Measurements from ENCODE around the gene NDOR1. TPM values are rescaled to one million over a fixed set of nuclear protein-coding genes. Genes with fewer than 3 reads are reported as not detected.

The NDOR1 gene
- total RNA-seq, 1 experiment from 2014 or later = 22.7 TPM

DNA sequence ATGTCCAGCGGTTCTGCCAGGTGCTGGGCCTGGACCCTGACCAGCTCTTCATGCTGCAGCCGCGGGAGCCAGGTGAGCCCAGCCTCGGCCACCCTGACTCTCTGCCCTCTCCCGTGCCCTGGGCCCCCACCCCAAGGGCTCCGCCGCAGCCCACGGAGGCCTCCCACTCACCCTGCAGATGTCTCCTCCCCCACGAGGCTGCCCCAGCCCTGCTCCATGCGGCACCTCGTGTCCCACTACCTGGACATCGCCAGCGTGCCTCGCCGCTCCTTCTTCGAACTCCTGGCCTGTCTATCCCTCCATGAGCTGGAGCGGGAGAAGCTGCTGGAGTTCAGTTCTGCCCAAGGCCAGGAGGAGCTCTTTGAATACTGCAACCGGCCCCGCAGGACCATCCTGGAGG, 9.1 kb downstream of the NDOR1 start:
- Histone ChIP-seq H3K4me3 (ENCODE audit: insufficient read depth, low read depth, low read length) (no peak overlapping the region), H3K27me3 (ENCODE audit: control insufficient read depth, insufficient read depth, low read length) (no peaks in the 10 kb centered on the region), H3K36me3 (replicated peaks; ENCODE audit: control insufficient read depth, insufficient read depth, low read length) (peaks cover 3% of the 10 kb centered on the region)
- DNase-seq = no peak

DNA sequence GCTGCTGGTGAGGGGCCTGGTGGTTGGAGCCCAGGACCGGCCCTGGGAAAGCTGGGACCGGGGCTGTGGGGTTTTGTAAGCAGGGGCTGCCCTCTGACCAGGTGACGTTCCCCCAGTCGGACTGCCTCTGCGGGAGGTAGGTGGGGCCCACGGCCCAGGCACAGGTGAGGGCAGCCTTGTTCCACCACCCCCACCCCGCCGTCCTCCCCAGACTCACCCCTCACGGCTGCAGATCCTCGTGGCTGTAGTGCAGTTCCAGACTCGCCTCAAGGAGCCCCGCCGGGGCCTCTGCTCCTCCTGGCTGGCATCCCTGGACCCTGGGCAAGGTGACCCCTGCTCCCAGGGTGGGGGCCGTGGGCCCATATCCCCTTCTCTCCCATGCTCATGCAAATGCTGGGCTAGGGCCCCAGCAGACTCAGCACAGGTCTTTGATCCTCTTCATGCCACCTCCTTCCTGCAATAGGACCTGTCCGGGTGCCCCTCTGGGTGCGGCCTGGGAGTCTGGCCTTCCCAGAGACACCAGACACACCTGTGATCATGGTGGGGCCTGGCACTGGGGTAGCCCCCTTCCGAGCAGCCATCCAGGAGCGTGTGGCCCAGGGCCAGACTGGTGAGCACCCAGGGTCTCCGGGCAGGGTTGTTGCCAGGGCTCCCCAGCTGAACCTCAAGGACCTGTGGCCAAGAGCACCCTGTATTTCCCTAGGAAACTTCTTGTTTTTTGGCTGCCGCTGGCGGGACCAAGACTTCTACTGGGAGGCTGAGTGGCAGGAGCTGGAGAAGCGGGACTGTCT, 9.9 kb downstream of the NDOR1 start:
- Histone ChIP-seq H3K36me3 (replicated peaks; ENCODE audit: control insufficient read depth, insufficient read depth, low read length) (peaks cover 3% of the 10 kb centered on the region), H3K27me3 (ENCODE audit: control insufficient read depth, insufficient read depth, low read length) (no peaks in the 10 kb centered on the region), H3K4me3 (ENCODE audit: insufficient read depth, low read depth, low read length) (no peak overlapping the region)
- no peak for DNase-seq

DNA sequence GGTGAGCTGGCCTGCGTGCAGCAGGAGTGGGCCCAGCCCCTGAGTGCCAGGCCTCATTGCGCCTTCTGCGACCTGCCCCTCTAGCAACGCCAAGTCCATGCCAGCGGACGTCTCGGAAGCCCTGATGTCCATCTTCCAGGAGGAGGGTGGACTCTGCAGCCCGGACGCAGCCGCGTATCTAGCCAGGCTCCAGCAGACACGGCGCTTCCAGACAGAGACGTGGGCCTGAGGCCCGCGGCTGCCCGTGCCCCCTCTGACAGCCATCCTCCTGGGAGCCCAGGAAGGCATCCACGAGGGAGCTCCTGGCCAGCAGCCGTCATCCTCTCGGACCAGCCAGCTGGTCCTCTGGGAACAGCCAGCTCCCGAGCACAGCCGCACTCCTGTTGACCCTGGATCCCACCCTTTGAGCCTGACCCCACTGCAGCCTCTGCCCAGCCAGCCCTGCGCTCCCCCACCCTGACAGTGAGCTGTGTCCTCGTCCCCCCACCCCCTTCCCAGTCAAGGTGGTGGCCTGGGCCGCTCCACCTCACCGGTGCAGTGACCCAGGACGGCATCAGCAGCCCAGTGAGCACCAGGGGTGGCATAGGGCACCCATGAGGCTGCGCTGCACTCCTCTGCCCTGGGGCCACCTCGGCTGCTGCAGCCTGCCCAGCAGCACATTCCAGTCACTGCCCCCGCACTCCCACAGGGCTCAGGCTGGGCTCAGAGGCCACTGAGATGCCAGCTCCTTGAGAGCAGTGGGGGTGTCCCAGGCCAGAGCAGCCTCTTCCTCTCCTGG, 10.9 kb downstream of the NDOR1 start:
- Histone ChIP-seq H3K36me3 (replicated peaks; ENCODE audit: control insufficient read depth, insufficient read depth, low read length) (peaks cover 3% of the 10 kb centered on the region), H3K4me3 (ENCODE audit: insufficient read depth, low read depth, low read length) (no peak overlapping the region), H3K27me3 (ENCODE audit: control insufficient read depth, insufficient read depth, low read length) (no peaks in the 10 kb centered on the region; the same call in 1 of the 2 replicates)
- no peak for DNase-seq

DNA sequence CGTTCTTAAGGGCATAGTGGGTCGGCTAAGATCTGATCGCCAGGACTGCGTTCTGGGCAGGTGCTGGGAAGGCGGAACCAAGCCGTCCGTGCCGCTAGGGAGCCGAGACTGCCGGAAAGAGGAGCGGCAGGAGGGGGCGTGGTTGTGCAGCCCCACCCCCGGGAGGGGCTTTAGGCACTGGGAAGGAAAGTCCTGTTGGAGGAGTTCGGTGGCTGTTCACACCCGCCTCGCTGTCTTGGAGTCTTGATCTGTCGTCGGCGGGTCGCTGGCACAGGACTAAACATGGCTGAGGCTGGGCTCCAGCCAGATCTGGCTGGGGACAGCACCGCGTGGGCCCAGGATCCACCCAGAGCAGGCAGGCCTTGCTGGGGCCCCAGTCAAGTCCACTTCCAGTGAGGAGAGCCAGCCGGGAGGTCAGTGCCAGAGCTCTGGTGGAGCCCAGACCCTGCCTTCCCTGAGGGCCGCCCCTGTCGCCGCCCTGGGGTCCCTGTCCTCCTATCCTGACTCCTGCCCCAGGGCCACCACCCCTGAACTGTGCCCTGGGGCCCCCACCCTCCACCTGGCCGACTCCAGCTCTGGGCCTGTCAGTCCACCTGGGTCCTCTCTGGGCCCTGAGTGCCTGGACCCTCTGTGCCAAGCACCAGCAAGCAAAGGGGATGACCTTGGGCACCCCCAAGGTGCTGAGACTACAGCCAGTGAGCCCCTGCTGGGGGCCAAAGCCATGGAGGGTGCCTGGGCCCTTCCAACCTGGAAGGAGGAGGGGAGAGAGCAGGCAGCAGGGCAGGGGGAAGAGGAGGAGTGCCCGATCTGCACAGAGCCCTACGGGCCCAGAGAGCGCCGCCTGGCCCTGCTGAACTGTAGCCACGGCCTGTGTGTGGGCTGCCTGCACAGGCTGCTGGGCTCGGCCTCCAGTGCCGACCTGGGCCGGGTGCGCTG, 12.0 kb downstream of the NDOR1 start:
- peaks cover 3% of the 10 kb centered on the region for H3K36me3 ChIP-seq (replicated peaks; ENCODE audit: control insufficient read depth, insufficient read depth, low read length)
- DNase-seq = peak; percentile 97
- no peak overlapping the region for H3K4me3 ChIP-seq (ENCODE audit: insufficient read depth, low read depth, low read length)
- H3K27me3 ChIP-seq (ENCODE audit: control insufficient read depth, insufficient read depth, low read length) = peaks cover 6% of the 10 kb centered on the region

DNA sequence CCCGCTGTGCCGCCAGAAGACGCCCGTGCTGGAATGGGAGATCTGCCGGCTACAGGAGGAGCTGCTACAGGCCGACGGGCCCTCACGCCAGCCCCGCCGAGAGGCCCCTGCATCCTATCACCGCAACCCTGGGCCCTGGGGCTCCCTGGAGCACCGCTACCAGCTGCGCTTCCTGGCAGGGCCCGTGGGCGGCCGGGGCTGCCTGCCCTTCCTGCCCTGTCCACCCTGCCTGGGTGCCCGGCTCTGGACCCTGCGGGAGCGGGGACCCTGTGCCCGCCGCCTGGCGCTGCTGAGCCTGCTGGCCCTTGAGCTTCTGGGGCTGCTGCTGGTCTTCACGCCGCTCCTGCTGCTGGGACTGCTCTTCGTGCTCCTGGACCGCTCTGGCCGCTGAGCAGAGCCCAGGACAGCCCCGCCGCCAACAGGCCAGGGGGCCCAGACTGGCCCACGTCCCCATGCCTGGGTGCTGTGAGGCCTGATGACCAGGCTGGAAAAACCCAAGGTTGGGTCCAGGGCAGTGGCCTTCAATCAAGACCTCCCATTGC, 12.8 kb downstream of the NDOR1 start:
- Histone ChIP-seq H3K4me3 (ENCODE audit: insufficient read depth, low read depth, low read length) (no peak overlapping the region), H3K36me3 (replicated peaks; ENCODE audit: control insufficient read depth, insufficient read depth, low read length) (peaks cover 3% of the 10 kb centered on the region), H3K27me3 (ENCODE audit: control insufficient read depth, insufficient read depth, low read length) (peaks cover 10% of the 10 kb centered on the region)
- DNase-seq = no peak

DNA sequence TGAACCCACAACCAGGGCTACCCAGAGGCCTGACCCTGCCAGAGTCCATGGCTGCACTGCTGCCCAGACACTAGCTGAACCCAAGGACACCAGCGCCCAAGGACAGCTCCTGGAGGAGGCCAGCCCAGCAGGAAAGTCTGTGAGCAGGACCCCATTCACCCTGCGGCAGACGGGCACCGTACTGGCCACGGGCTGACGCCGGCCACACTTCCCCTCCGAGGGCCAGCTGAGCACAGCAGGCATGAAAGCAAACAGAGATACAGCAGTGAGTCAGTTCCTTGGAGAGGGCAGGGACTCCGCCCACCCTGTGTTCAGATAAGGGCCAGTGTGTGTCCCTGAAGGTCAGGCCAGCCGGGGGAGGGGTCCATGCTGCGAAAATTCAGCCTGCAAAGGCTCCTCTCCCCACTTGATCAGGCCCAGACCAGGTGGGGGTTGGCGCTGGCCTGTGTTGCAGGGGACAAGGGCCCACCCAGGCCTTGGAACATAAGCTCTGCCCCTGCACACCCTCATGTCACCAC, 13.3 kb downstream of the NDOR1 start:
- H3K36me3 ChIP-seq (replicated peaks; ENCODE audit: control insufficient read depth, insufficient read depth, low read length) = peaks cover 3% of the 10 kb centered on the region
- H3K27me3 ChIP-seq (ENCODE audit: control insufficient read depth, insufficient read depth, low read length) = peaks cover 10% of the 10 kb centered on the region
- no peak for DNase-seq
- H3K4me3 ChIP-seq (ENCODE audit: insufficient read depth, low read depth, low read length) = no peak overlapping the region

DNA sequence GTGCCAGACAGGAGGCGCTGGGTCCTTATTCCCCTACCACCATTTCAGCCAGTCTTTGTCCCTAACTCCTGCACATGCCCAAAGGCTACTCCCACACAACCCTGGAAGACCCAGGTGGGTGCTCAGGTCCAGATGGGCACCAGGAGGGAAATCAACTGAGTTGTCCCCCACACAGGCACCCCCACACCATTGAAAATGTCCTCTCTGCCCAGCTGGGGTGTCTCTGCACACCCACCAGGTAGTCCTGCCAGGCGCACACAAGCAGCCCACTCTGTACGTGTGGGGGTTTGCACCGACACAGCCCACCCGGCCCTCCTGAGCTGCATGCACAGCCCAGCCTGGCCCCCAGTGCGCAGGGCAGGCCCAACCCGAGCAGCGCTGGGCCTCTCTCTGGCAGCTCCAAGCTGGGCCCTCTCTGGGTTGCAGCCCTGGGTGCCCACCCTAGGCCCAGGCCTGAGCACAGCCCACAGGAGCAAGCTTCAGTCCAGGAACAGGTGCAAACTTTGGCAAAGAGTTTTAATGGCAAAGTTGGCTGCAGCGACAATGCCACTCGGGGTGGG, 14.3 kb downstream of the NDOR1 start:
- H3K27me3 ChIP-seq (ENCODE audit: control insufficient read depth, insufficient read depth, low read length) = peaks cover 10% of the 10 kb centered on the region
- peaks cover 2% of the 10 kb centered on the region for H3K36me3 ChIP-seq (replicated peaks; ENCODE audit: control insufficient read depth, insufficient read depth, low read length)
- no peak for DNase-seq
- no peak overlapping the region for H3K4me3 ChIP-seq (ENCODE audit: insufficient read depth, low read depth, low read length)

DNA sequence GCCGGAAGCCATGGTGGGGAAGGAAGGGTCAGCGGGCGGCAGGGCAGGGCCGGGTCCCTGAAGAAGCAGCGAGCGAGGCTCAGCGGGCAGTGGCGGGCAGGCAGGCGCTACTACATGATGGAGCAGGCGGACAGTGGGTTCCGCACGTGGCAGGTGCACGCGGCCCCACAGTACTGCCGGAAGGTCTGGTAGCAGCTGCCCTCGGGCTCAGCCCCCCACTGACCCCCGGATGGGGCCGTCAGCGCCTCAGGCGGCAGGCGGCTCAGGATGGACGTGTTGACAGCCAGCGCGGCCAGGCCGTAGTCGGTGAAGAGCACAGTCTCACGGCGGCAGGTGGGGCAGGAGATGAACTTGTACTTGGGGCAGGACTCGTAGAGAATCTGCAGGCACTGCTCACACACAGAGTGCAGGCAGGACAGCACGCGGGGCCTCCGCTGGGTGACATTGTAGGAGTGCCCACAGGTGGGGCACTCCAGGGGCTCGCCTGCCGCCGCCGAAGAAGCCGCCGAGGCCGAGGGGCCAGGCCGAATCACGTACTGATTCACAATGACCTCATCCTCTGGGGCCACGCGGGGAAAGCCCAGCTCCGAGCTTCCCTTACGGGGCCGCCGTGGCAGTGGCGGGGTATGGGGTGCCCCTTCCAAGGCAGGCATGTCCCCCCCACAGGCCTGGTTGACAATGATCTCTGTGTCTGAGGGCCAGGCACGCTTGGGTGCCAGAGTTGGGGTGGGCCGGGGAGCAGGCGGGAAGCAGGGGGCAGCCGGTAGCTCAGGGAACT, 15.0 kb downstream of the NDOR1 start:
- Histone ChIP-seq H3K36me3 (replicated peaks; ENCODE audit: control insufficient read depth, insufficient read depth, low read length) (no peaks in the 10 kb centered on the region; the same call in 1 of the 2 replicates), H3K4me3 (ENCODE audit: insufficient read depth, low read depth, low read length) (no peak overlapping the region), H3K27me3 (ENCODE audit: control insufficient read depth, insufficient read depth, low read length) (peaks cover 10% of the 10 kb centered on the region)
- DNase-seq = peak; percentile 74

DNA sequence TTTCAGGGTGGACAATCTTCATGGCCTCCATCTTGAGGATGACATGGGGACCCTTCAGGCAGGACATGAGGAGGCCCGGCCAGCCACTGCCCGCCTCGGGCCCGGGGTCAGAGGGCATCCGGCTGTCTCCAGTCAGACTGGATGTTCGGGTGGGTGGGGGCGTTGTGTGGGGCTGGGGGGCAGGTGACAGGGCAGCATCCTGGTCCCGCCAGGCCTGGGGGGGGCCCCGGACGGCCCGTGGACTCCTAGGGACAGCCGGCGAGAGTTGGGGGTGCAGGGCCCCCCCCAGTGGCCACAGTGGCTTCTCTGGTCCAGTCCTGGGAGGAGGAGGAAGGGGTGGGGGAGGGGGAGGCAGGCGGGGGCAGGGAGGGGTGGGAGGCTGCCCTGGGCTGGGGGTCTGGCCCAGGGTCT, 15.6 kb downstream of the NDOR1 start:
- no peak for DNase-seq
- Histone ChIP-seq H3K4me3 (ENCODE audit: insufficient read depth, low read depth, low read length) (peak overlapping the region; percentile 51), H3K27me3 (ENCODE audit: control insufficient read depth, insufficient read depth, low read length) (peaks cover 10% of the 10 kb centered on the region), H3K36me3 (replicated peaks; ENCODE audit: control insufficient read depth, insufficient read depth, low read length) (no peaks in the 10 kb centered on the region; the same call in 1 of the 2 replicates)

DNA sequence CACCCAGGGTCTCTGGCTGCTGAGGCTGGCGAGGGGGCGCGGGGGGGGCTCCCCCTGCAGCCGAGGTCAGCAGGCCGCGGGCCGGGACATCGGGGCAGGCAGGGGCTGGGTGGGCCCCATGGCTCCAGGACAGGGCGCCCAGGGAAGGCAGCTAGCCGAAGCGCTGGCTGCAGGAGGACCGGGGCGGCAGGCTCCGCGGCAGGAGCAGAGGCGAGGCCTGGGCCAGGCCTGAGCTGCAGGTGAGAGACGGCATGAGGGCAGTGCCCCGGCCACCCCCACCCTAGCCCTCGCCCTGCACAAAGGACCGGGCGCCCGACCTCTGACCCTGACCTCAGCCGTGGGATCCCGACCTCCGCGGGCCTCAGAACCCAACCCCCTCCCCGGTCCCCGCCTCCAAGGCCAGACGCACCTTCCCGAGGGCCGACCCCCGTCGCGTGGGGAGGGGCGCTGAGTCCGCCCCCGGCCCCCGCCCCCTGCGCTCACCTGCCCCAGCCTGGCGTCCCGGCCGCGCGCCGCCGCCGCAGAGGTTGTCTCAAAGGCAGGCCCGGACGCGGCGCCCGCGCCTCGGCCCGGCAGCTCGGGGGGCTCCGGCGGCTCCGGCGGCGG, 16.1 kb downstream of the NDOR1 start:
- peak; percentile 94 for DNase-seq
- H3K4me3 ChIP-seq (ENCODE audit: insufficient read depth, low read depth, low read length) = peak overlapping the region; percentile 51
- H3K36me3 ChIP-seq (replicated peaks; ENCODE audit: control insufficient read depth, insufficient read depth, low read length) = no peaks in the 10 kb centered on the region

DNA sequence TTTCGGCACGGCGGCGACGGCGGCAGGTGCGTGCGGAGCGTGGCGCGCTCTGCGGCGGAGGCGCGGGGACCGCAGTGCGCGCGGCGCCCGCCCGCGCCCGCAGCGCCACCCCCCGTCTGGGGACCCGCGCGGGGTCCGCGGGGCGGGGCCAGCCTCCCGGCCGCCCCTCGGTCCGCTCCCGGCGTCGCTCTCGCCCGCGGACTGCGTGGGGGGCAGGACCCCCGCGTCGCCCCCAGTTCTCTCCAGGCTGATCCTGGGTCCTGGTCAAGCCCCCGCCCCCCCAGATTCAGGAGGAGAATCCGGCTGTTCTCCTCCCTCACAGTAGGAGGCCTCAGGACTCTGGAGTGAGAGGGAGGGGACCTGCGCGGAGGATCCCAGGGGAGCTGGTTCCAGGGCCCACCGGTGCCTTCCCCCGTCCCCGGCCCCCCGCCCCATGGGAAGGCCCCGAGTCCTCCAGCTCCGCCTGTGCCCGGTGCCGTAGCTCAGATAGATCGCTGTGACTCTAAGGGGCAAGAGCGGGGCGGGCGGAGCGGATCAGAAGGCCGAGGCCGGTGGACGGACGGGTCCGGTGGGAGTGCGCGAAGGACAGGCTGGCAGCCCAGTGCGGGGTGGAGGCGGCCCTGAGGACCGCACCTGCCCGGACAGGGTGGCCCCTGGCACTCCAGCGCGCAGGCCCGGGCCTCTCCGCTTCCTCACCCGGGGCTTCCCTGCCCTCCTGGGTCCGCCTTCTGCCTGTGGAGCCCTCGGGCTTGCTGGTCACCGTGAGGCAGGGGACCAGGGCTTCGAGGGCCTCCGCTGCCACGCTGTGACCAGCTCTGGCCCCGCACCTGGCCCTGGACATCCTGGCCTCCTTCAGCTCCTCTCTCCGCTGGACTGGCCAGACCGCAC, 16.9 kb downstream of the NDOR1 start, which contains the start of gene RNF208:
RNF208 (minus strand) TSS at position 51 of the 888 bp plus-strand sequence. CDS start 1,028 bp downstream, outside the sequence.
- peaks cover 10% of the 10 kb centered on the region for H3K27me3 ChIP-seq (ENCODE audit: control insufficient read depth, insufficient read depth, low read length)
- H3K36me3 ChIP-seq (replicated peaks; ENCODE audit: control insufficient read depth, insufficient read depth, low read length) = no peaks in the 10 kb centered on the region
- peak within 1 kb of the TSS; percentile 78 for H3K4me3 ChIP-seq (ENCODE audit: insufficient read depth, low read depth, low read length)
- peak; percentile 87 for DNase-seq

More for the DNA sequence above, 16.1 kb downstream of the NDOR1 start:
- H3K27me3 ChIP-seq (ENCODE audit: control insufficient read depth, insufficient read depth, low read length) = peaks cover 10% of the 10 kb centered on the region

All from H7 (cell line).